ENCODE results near the gene CAP2.

- no peak for TF ChIP-seq CTCF (IDR thresholded peaks at IDR 0.05)
- no peak for TF ChIP-seq POLR2A (IDR thresholded peaks at IDR 0.05)
- TF ChIP-seq EP300 (IDR thresholded peaks at IDR 0.05; ENCODE audit: low read depth) = no peak
Observed at GRCh38 chr6:17410281-17410680, 16.9 kb downstream of the CAP2 start.

All from transverse colon (tissue), 3 donors.